ENCODE measurements around the gene PCK1. TPM values are rescaled to one million over a fixed set of nuclear protein-coding genes. Genes with fewer than 3 reads are reported as not detected.

The PCK1 gene
- total RNA-seq, 1 donor from 2014 or later = 7.7 TPM

DNA sequence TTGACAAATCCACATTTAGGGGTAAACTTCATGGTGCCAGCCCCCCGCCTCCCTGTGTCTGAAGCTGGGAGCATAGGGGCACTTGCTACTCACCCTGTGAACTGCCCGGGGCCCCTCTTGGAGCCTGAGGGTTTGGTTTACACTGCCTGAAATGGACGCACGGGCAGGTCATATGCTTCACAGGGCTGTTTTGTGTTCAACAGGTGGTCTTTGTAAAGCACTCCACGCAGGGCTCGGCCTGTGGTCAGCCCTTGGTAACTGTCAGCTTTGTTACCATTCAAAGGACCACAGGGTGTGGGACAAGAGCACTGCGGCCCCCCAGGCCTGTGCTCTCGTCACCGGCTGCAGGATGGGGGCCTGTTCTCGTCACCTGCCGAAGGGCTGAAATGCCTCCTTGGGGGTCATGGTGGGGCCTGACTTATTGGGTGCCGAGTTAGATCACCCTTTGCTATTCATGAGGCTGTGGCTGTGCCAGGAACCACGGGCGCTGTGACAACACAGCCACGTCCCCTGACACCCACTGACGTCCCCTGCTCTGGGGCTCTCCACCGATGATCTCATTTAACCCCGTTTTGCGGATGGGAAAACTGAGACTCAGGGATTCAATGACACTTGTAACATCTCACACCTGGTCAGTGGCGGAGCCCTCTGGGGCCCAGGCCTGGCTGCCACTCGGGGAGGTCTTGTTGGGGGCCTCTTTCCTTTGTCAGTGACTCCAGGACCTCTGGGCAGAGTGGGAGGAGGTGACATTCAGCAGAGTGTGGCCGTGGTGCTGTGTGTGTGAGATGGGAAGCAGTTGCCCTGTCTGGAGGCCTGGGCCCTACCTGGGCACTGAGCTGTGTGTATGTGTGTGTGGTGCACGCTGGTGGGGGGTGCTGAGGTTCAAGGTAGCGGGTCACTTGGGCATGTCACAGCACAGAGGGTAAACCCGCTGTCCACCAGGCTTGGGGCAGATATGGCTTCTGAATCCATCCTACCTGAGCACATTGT, 34.4 kb downstream of the PCK1 start:
- TF ChIP-seq, protein P1, sequence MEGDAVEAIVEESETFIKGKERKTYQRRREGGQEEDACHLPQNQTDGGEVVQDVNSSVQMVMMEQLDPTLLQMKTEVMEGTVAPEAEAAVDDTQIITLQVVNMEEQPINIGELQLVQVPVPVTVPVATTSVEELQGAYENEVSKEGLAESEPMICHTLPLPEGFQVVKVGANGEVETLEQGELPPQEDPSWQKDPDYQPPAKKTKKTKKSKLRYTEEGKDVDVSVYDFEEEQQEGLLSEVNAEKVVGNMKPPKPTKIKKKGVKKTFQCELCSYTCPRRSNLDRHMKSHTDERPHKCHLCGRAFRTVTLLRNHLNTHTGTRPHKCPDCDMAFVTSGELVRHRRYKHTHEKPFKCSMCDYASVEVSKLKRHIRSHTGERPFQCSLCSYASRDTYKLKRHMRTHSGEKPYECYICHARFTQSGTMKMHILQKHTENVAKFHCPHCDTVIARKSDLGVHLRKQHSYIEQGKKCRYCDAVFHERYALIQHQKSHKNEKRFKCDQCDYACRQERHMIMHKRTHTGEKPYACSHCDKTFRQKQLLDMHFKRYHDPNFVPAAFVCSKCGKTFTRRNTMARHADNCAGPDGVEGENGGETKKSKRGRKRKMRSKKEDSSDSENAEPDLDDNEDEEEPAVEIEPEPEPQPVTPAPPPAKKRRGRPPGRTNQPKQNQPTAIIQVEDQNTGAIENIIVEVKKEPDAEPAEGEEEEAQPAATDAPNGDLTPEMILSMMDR (IDR thresholded peaks at IDR 0.05) = no peak
- intact Hi-C loops (cut with DNase I) = loop anchor here (5.0 kb wide), 2 partner anchors 57 to 492 kb away; no protein-coding TSS in a partner anchor
- Histone ChIP-seq H3K27ac (no peak overlapping the region), H3K9me3 (no peaks in the 10 kb centered on the region), H3K36me3 (no peaks in the 10 kb centered on the region), H3K27me3 (no peaks in the 10 kb centered on the region), H3K4me1 (peaks cover 2 to 4% of the 10 kb centered on the region in 2 donors), H3K4me3 (no peak overlapping the region)
- DNase-seq (ENCODE audit: low spot score in 2 of 2) = no peak

DNA sequence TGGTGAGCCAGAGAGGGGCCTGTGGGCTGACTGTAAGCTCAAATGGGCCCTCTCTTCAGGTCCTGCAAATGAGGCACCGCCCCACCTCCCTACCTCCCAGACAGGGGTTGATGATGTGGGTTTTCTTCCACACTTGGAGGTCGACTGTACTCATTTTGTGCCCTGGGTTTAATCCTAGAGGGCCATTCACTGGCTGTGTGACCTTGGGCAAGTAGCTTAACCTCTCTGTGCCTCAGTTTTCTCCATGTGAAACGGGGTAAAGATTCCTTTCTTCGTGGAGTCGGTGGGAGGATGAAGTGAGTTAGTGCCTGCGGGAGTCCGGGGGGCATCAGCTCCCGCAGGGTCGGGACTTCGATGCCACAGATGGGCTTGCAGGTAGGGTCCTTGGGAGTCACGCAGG, 35.4 kb downstream of the PCK1 start:
- intact Hi-C loops (cut with DNase I) = loop anchor here (5.0 kb wide), 2 partner anchors 56 to 491 kb away; no protein-coding TSS in a partner anchor
- TF ChIP-seq, protein P1 (IDR thresholded peaks at IDR 0.05) = no peak
- Histone ChIP-seq H3K27ac (no peak overlapping the region), H3K27me3 (no peaks in the 10 kb centered on the region), H3K4me3 (no peak overlapping the region), H3K4me1 (peaks cover 2 to 4% of the 10 kb centered on the region in 2 donors), H3K9me3 (no peaks in the 10 kb centered on the region), H3K36me3 (no peaks in the 10 kb centered on the region)
- no peak for DNase-seq (ENCODE audit: low spot score in 2 of 2)

DNA sequence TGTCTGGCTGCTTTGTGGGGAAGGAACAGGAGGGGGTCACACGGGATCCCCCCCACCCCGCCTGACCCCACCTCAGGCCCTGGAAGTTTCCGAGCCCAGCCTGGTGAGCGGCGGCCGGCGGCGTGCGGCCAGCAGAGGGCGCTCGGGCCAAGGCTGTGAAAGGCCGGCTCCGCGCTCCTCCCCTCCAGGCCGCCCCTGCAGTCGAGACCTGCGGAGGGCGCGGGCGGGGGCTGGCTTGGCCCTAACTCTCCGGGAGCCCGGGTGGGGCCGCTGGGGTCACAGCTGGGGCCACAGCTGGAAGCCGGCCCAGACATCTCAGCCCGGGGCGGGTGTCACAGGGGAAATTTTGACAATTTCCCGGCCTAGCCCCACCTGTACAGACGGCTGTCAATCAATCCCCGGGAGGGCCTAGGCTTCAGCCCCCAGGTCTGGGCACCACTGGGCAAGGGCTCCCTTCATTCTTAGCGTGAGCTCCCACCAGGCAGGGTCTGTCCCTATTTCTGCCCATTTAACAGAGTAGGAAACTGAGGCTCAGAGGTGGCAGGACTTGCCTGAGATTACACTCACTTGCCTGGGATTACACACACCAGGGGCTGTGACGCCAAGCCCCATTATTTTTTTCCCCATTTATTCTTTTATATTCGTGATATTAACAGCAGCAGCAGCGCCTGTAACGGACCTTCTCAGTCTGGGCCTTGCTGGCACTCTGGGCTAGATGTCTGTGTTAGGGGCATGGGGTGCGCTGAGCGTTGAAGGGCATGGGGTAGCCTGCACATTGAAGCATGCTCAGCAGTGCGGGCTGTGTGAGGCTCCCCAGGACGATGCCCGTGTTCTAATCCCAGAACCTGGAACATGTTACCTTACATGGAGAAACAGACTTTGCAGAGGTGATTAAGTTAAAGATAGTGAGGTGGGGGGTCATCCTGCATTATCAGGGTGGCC, 36.4 kb downstream of the PCK1 start:
- intact Hi-C loops (cut with DNase I) = loop anchor here (1.0 to 5.0 kb wide), 3 partner anchors 55 to 612 kb away; no protein-coding TSS in a partner anchor
- Histone ChIP-seq H3K27me3 (no peaks in the 10 kb centered on the region), H3K4me3 (peak overlapping the region in 1 of 2 donors; percentile 25), H3K4me1 (peaks cover 2 to 4% of the 10 kb centered on the region in 2 donors), H3K27ac (no peak overlapping the region), H3K36me3 (no peaks in the 10 kb centered on the region), H3K9me3 (no peaks in the 10 kb centered on the region)
- peak in 1 of 2 donors; percentile 82 for DNase-seq (ENCODE audit: low spot score in 2 of 2)
- TF ChIP-seq, protein P1 (IDR thresholded peaks at IDR 0.05) = peak; percentile 90 to 99 (median 96)

DNA sequence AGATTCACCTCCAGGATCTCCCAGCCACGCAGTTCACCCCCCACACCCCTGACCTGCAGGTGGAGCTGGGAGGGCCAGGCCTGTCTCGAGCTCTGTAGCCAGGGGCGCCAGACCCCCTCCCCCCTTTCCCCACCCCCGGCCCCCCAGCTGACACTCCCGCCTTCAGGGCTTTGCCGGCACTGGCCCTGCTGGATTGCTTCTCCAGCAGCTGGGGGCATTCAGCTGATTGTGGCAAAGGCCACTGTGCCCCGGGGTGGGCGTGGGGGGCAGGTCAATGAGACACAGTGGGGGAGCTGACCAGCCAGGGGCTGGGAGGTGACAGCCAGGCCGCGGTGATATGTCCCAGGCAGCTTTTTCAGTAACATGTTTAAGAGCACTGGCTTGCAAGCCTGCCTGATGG, 37.1 kb downstream of the PCK1 start:
- H3K27me3 ChIP-seq = no peaks in the 10 kb centered on the region
- H3K9me3 ChIP-seq = no peaks in the 10 kb centered on the region
- TF ChIP-seq, protein P1 (IDR thresholded peaks at IDR 0.05) = no peak
- H3K4me1 ChIP-seq = peaks cover 2 to 4% of the 10 kb centered on the region in 2 donors
- H3K36me3 ChIP-seq = no peaks in the 10 kb centered on the region
- intact Hi-C loops (cut with DNase I) = loop anchor here (5.0 kb wide), 2 partner anchors 54 to 489 kb away; no protein-coding TSS in a partner anchor
- no peak for DNase-seq (ENCODE audit: low spot score in 2 of 2)
- H3K27ac ChIP-seq = no peak overlapping the region
- H3K4me3 ChIP-seq = no peak overlapping the region

DNA sequence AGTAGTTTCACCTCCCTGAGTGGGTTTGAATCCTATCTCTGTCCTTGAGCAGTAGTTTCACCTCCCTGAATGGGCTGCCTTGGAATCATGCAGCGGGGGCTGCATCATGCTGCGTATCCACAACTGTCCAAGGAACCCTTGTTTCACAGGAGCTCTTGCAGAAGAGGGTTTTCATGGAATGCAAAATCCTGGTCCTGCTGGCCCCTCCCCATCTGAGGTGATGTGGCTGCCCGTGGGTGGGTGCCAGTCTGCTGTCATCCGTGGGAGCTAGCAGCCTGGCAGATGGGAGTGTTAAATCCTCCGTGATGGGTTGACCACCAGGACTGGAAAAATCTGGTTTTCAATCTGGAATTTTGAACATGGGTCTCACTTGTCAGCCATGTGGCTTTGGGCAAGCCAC, 37.6 kb downstream of the PCK1 start:
- no peak overlapping the region for H3K4me3 ChIP-seq
- H3K4me1 ChIP-seq = peaks cover 2 to 4% of the 10 kb centered on the region in 2 donors
- H3K36me3 ChIP-seq = no peaks in the 10 kb centered on the region
- H3K27me3 ChIP-seq = no peaks in the 10 kb centered on the region
- TF ChIP-seq, protein P1 (IDR thresholded peaks at IDR 0.05) = no peak
- H3K9me3 ChIP-seq = no peaks in the 10 kb centered on the region
- DNase-seq (ENCODE audit: low spot score in 2 of 2) = no peak
- intact Hi-C loops (cut with DNase I) = loop anchor here (5.0 kb wide), 2 partner anchors 54 to 489 kb away; no protein-coding TSS in a partner anchor
- H3K27ac ChIP-seq = no peak overlapping the region
